Measurements from ENCODE around the gene FERMT3. TPM values are rescaled to one million over a fixed set of nuclear protein-coding genes. Genes with fewer than 3 reads are reported as not detected.

Gene FERMT3
- total and polyA plus RNA-seq, 2 of the 8 experiments (the other 6 are each of a cell fraction or from before 2014, with no cell fraction given): 1.4 to 3.7 TPM

- DNase-seq (ENCODE audit: low read depth in 1 of 2, low spot score in 2 of 2): no peak
Measured at GRCh38 chr11:64229744-64230170, 23.2 kb downstream of the FERMT3 start.

More at GRCh38 chr11:64229744-64230170, 23.2 kb downstream of the FERMT3 start:
- Histone ChIP-seq H3K27me3 (replicated peaks in 1 of 4; ENCODE audit: control insufficient read depth in 3 of 4, extremely low read depth in 1 of 4, insufficient read depth in 3 of 4, low read length in 3 of 4) (peaks cover 0 to 9% (median 6%) of the 10 kb centered on the region in 4 experiments; a peak in 4 of 7 replicates), H3K23me2 (ENCODE audit: low read depth, low read length) (peaks cover 21% of the 10 kb centered on the region), H4K5ac (ENCODE audit: insufficient read length, low read depth, low read length) (no peak overlapping the region), H3K18ac (ENCODE audit: extremely low read depth, low read length) (peak overlapping the region; percentile 71), H3K4ac (replicated peaks; ENCODE audit: insufficient read length, low read depth, low read length) (no peak overlapping the region), H2AK5ac (ENCODE audit: low read depth, low read length) (no peak overlapping the region), H3K4me2 (ENCODE audit: insufficient read depth in 1 of 2, low read depth in 2 of 2, low read length in 2 of 2) (peak overlapping the region; percentile 87 to 97), H3K14ac (ENCODE audit: insufficient read length) (no peak overlapping the region), H2BK5ac (ENCODE audit: low read depth, low read length) (no peak overlapping the region), H3K56ac (replicated peaks; ENCODE audit: insufficient read length, low read depth, low read length) (no peak overlapping the region), H3K79me2 (ENCODE audit: control insufficient read depth in 1 of 2, insufficient read depth in 2 of 2, low read length in 2 of 2) (no peaks in the 10 kb centered on the region), H4K20me1 (replicated peaks in 1 of 2; ENCODE audit: control insufficient read depth in 1 of 2, insufficient read depth in 2 of 2, low read length in 2 of 2) (peaks cover 0 to 2% of the 10 kb centered on the region in 2 experiments), H2BK12ac (ENCODE audit: low read depth, low read length) (no peak overlapping the region), H3K23ac (ENCODE audit: insufficient read length) (no peak overlapping the region), H4K8ac (ENCODE audit: extremely low read depth, insufficient read depth, low read length) (peak overlapping the region; percentile 73; the same call in 1 of the 2 replicates), H3K4me1 (replicated peaks in 1 of 4; ENCODE audit: control insufficient read depth in 3 of 4, insufficient read depth in 4 of 4, low read length in 3 of 4) (peaks cover 0 to 37% (median 18%) of the 10 kb centered on the region in 4 experiments; a peak in 6 of 7 replicates), H2AFZ (ENCODE audit: low read length) (no peak overlapping the region), H3K27ac (ENCODE audit: low read depth, low read length) (no peak overlapping the region), H2BK15ac (ENCODE audit: low read length) (no peak overlapping the region), H3K4me3 (ENCODE audit: extremely low read depth in 1 of 4, insufficient read depth in 2 of 4, low read depth in 3 of 4, low read length in 4 of 4) (peak overlapping the region; percentile 70 to 80 (median 76); a peak in 7 of 8 replicates), H4K91ac (replicated peaks; ENCODE audit: insufficient read length, low read length) (no peak overlapping the region), H3K36me3 (ENCODE audit: control insufficient read depth in 2 of 4, insufficient read depth in 4 of 4, low read length in 3 of 4) (no peaks in the 10 kb centered on the region), H3K9me3 (ENCODE audit: insufficient read depth in 2 of 2, low read depth in 1 of 2, low read length in 1 of 2) (no peaks in the 10 kb centered on the region), H2BK20ac (ENCODE audit: low read length) (no peak overlapping the region), H3K79me1 (ENCODE audit: low read depth, low read length) (no peaks in the 10 kb centered on the region; the same call in 1 of the 2 replicates), H3K9ac (replicated peaks in 1 of 4; ENCODE audit: extremely low read depth in 1 of 4, low read depth in 3 of 4, low read length in 3 of 4) (no peak overlapping the region; a peak in 1 of 7 replicates), H2BK120ac (replicated peaks; ENCODE audit: low read depth, low read length) (no peak overlapping the region)
- POLR2A ChIA-PET (ENCODE audit: partially characterized antibody): interaction anchor here (0.9 to 11.9 kb wide), 3 partner anchors 17 to 38 kb away, joined by 3 to 190 read pairs (median 3); partner anchors contain the start of genes FERMT3, FKBP2, PLCB3 and PPP1R14B
- 67% methylated on average over 12 of the region's 13 CpGs; no CpG with 5 or more reads in 1 of the 2 experiments for WGBS, 2 experiments (ENCODE audit: extremely low coverage in 1 of 2, insufficient coverage in 1 of 2, insufficient read length in 1 of 2, insufficient replicate concordance in 2 of 2, low coverage in 1 of 2, low lambda C conversion rate in 2 of 2, missing lambda C conversion rate in 1 of 2)
- no peak for FAIRE-seq
- TF ChIP-seq POU5F1 (IDR thresholded peaks at IDR 0.05; ENCODE audit: low read depth, low read length) (no peak), TAF7 (optimal IDR thresholded peaks at IDR 0.05; ENCODE audit: borderline replicate concordance, low read depth, low read length) (peak; percentile 22), PHF8 (conservative IDR thresholded peaks at IDR 0.05; ENCODE audit: low read depth, low read length) (no peak)
- CTCF ChIA-PET (ENCODE audit: partially characterized antibody): interaction anchor here (1.0 to 8.6 kb wide), 2 partner anchors 23 to 39 kb away, joined by 5 to 51 read pairs; partner anchors contain the start of gene FERMT3

Data from H1 (cell line).